Suprapubic skin (tissue), 4 donors: ENCODE data around the gene NUP58. TPM values are rescaled to one million over a fixed set of nuclear protein-coding genes. Genes with fewer than 3 reads are reported as not detected.
"Not testable (repeated sequence)": the region's sequence is repeated elsewhere in the genome, so short reads cannot be mapped to it uniquely, and the experiment has no call there.

ENCODE experiments used
- DNase-seq, 2 donors: peaks; one replicate each; pipeline ENCODE4 v3.0.0-alpha.2; 2019; ENCODE audit warnings: low spot score in 2 of 2
- H3K27ac ChIP-seq: fragments of 200-600 bp; sonication (generic); one replicate; pipeline ENCODE4 v1.5.1; 2019
- H3K27me3 ChIP-seq: fragments of 200-600 bp; sonication (generic); one replicate; pipeline ENCODE4 v1.5.1; 2019
- H3K36me3 ChIP-seq: fragments of 200-600 bp; sonication (generic); one replicate; pipeline ENCODE4 v1.5.1; 2019
- H3K4me1 ChIP-seq: fragments of 200-600 bp; sonication (generic); one replicate; pipeline ENCODE4 v1.5.1; 2019
- H3K4me3 ChIP-seq: fragments of 200-600 bp; sonication (generic); one replicate; pipeline ENCODE4 v1.5.1; 2019; ENCODE audit warnings: mild to moderate bottlenecking
- H3K9me3 ChIP-seq: fragments of 200-600 bp; sonication (generic); one replicate; pipeline ENCODE4 v1.5.1; 2019
- CTCF ChIP-seq, 2 donors: fragments of 200-600 bp in 1 of 2; fragments of 450-650 bp in 1 of 2; sonication (generic) in 1 of 2; IDR thresholded peaks; one replicate each; pipeline ENCODE4 v1.5.1; 2016 to 2019; ENCODE audit warnings: antibody characterized with exemption in 2 of 2, mild to moderate bottlenecking in 1 of 2, moderate library complexity in 1 of 2
- EP300 ChIP-seq: sonication (generic); formaldehyde crosslinking; IDR thresholded peaks from one replicate; pipeline ENCODE4 v1.6.1; 2017; ENCODE audit warnings: antibody characterized with exemption
- POLR2A ChIP-seq, 2 donors: fragments of 450-650 bp; IDR thresholded peaks; one replicate each; pipeline ENCODE4 v1.6.1; 2017; ENCODE audit warnings: antibody characterized with exemption in 2 of 2, mild to moderate bottlenecking in 2 of 2, moderate library complexity in 2 of 2
- POLR2AphosphoS5 ChIP-seq, 3 donors: sonication (generic); formaldehyde crosslinking; IDR thresholded peaks; one replicate each; pipeline ENCODE4 v1.6.1; 2017; ENCODE audit warnings: antibody characterized with exemption in 3 of 3
- WGBS: methylation state at CpG from one replicate; pipeline ENCODE4 v1.1.5; 2018; 5-methylcytosine and 5-hydroxymethylcytosine counted together
- total RNA-seq, 4 donors: library from RNA; depleted of rRNA; stranded (reverse); fragments of >200 nt; gene quantifications; one replicate each; pipeline ENCODE4 v1.1.0, GENCODE V29; 2016

The NUP58 gene
- total RNA-seq, 4 donors from 2014 or later = 27.6 to 54.3 (median 39.9) TPM

DNA sequence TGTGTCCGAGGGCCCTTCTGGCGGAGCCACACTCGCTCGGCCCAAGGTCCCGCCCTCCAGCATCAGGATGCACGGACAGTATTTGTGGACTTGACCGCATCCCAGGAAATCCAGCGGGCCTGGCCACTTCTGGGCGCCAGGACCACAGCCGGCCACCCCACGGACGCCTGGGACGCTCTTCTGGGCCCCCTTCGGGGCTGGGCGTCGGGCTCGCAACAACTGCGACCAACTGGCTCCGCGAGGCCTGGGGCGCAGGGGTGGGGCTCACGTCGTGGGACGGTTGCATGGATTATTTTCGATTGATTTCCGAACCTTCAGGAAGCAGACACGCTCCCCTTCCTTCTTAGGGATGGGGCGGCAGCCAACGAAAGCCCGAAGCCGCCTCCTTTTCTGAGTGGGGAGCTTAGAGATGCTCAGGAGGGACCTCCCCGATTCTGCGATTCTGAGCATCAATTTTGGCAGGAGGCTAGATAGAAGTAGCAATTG is 521 bp upstream of the NUP58 start:
- no peak for TF ChIP-seq POLR2AphosphoS5 (IDR thresholded peaks at IDR 0.05)
- no peak for TF ChIP-seq CTCF (IDR thresholded peaks at IDR 0.05)
- no peak for TF ChIP-seq EP300
- TF ChIP-seq POLR2A (IDR thresholded peaks at IDR 0.05) = no peak
- peak; percentile 66 to 77 for DNase-seq
- no peaks in the 10 kb centered on the region for H3K36me3 ChIP-seq
- no peaks in the 10 kb centered on the region for H3K9me3 ChIP-seq
- peak overlapping the region; percentile 85 for H3K27ac ChIP-seq
- H3K4me3 ChIP-seq = peak overlapping the region; percentile 67
- peaks cover 12% of the 10 kb centered on the region for H3K27me3 ChIP-seq
- WGBS = 26% methylated on average over 12 of the region's 33 CpGs
- peaks cover 20% of the 10 kb centered on the region for H3K4me1 ChIP-seq

GRCh38 chr13:25302121-25302520 is 696 bp downstream of the NUP58 start:
- no peak for TF ChIP-seq POLR2A (IDR thresholded peaks at IDR 0.05)
- no peak for TF ChIP-seq EP300
- TF ChIP-seq POLR2AphosphoS5 (IDR thresholded peaks at IDR 0.05) = no peak
- no peak for TF ChIP-seq CTCF (IDR thresholded peaks at IDR 0.05)
- peaks cover 3% of the 10 kb centered on the region for H3K27me3 ChIP-seq
- H3K4me3 ChIP-seq = peak overlapping the region; percentile 67
- no peak for DNase-seq
- no peaks in the 10 kb centered on the region for H3K36me3 ChIP-seq
- 2% methylated on average over 7 of the region's 7 CpGs for WGBS
- H3K4me1 ChIP-seq = peaks cover 20% of the 10 kb centered on the region
- peak overlapping the region; percentile 85 for H3K27ac ChIP-seq
- no peaks in the 10 kb centered on the region for H3K9me3 ChIP-seq

DNA sequence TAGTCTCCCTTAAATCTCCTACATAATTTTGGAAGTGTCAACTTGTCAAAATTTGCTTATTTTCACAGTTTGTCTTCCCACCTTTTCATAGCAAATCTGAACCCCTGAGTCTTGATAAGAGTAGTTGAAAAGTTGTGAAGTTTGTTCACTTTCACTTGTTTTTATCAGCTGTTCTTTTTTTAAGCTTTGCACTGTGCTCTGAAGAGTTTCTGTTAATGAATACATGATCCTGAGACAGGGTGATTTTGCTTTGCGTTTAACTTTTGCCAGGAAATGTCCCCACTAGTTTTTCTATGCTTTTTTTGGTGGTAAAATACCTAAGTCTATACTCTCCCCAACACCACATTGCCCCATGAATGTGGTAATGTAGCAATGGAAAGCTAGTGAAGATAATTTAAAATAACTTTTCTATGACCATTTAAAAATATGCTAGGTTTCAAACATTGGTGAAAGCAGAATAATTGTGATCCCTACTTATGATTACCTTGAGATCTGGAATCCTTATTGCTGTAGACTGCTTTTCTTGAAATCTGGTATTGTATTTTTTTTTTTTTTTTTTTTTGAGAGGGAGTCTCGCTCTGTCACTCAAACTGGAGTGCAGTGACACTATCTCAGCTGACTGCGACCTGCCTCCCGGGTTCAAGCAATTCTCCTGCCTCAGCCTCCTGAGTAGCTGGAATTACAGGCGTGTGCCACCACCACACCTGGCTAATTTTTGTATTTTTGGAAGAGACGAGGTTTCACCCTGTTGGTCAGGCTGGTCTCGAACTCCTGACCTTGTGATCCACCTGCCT is 5.4 kb downstream of the NUP58 start:
- peaks cover 30% of the 10 kb centered on the region for H3K36me3 ChIP-seq
- TF ChIP-seq POLR2A (IDR thresholded peaks at IDR 0.05) (no peak), EP300 (no peak), POLR2AphosphoS5 (IDR thresholded peaks at IDR 0.05) (no peak), CTCF (IDR thresholded peaks at IDR 0.05) (no peak)
- no peak for DNase-seq
- H3K27ac ChIP-seq = no peak overlapping the region
- H3K4me3 ChIP-seq = no peak overlapping the region
- H3K27me3 ChIP-seq = no peaks in the 10 kb centered on the region
- WGBS = 94% methylated on average over 7 of the region's 7 CpGs
- no peaks in the 10 kb centered on the region for H3K9me3 ChIP-seq
- peaks cover 15% of the 10 kb centered on the region for H3K4me1 ChIP-seq

GRCh38 chr13:25310891-25311290 is 9.5 kb downstream of the NUP58 start:
- WGBS = 96% methylated on average over 3 of the region's 3 CpGs
- H3K4me3 ChIP-seq = no peak overlapping the region

GRCh38 chr13:25318946-25319345 is 17.5 kb downstream of the NUP58 start:
- not testable (repeated sequence) for H3K27ac ChIP-seq, H3K9me3 ChIP-seq, H3K27me3 ChIP-seq, DNase-seq, H3K4me3 ChIP-seq
- 78% methylated on average over 4 of the region's 4 CpGs for WGBS
- Histone ChIP-seq H3K36me3 (peaks cover 65% of the 10 kb centered on the region), H3K4me1 (peaks cover 15% of the 10 kb centered on the region)

More at GRCh38 chr13:25310891-25311290, 9.5 kb downstream of the NUP58 start:
- Histone ChIP-seq H3K9me3 (no peaks in the 10 kb centered on the region), H3K4me1 (no peaks in the 10 kb centered on the region), H3K36me3 (peaks cover 64% of the 10 kb centered on the region), H3K27me3 (no peaks in the 10 kb centered on the region), H3K27ac (no peak overlapping the region)
- TF ChIP-seq CTCF (IDR thresholded peaks at IDR 0.05) (no peak), POLR2A (IDR thresholded peaks at IDR 0.05) (no peak), EP300 (no peak), POLR2AphosphoS5 (IDR thresholded peaks at IDR 0.05) (no peak)
- DNase-seq = no peak
